NCI-H1930 (cell line): ENCODE measurements around the gene ATRN.
"Not testable (repeated sequence)": the region's sequence is repeated elsewhere in the genome, so short reads cannot be mapped to it uniquely, and the experiment has no call there.

Experiments used
- DNase-seq, 2 experiments: peaks; one replicate each; lab custom pipeline; 2025; lab: John Stamatoyannopoulos, UW

ATRN gene

DNA sequence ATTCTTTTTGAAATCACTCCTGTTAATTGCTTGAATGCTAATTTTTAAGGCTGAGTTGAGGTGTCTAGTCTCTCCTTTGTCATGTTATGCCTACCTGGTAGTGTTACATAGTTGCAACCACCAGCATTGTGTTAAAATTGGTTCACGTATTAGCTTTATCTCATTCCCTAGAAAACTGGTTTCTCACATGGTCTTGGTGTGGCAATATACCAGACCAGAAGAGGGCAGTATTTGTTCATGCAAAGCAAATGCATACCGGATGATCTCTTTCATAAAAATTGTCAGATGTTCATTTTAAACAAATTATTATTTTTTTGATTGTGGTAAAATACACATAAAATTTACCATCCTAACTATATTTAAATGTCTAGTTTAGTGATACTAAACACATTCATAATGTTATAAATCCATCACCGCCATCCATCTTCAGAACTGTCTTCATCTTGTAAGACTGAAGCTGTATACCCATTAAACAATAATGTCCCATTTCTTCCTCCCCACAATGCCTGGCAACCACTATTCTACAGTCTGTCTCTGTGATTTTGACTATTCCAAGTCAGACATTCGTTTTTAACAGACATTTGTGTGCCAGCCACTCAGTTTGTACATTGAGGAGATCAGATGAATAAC lies 92.8 kb downstream of the ATRN start:
- DNase-seq, result peak; percentile 12 to 63

DNA sequence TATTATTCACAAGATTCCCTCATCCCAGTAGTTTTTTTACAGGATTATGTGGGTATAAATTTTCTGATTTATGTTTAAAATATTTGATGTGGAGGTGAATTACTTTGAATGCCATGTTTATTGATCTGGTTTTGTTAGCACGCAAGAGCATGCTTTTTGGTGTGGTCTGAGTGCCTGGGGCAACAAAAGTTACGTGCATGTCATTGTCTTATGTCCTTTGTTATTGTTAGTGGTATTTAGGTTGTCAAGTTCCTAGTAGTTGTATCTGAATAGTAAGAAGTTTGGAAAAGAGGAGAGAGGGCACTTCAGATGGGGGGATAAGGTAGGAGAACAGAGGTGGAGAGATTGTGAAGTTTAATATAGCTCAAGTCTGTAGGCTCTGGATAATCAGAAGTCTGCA lies 95.0 kb downstream of the ATRN start:
- DNase-seq, result no peak

DNA sequence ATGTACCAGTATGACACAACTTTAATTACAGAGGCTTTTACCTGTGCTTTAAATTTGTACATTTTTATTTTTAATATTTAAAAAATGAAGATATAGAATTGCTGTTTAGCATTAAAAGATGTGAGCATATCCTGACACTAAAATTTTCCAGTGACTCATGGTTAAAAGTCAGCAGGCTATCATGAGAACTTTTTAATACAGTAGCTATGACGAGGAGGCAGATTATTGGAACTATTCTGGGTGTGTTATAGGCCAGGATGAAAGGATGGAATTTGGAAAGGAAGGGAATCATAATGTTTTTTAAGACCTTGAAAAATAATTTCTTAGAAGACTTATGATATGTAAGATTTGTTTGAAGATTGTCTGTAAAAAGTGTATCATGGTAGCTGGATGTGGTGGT lies 101.3 kb downstream of the ATRN start:
- DNase-seq, result no peak

DNA sequence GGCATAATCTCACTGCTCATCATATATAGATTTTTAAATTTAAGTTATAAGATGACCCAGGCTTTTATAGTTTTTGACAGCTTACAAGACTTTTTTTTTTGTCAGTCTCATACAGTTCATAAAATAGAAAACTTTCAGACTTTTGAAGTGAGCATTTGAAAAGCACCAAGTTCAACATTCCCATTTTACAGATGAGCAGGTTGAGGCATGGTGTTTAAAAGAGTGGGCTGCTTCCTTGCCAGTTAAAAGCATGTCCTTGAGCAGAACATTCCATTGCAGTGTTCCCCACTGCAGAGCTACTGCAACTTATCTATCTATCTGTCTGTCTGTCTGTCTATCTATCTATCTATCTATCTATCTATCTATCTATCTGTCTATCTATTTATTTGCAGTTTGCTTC lies 105.5 kb downstream of the ATRN start:
- DNase-seq, result no peak

DNA sequence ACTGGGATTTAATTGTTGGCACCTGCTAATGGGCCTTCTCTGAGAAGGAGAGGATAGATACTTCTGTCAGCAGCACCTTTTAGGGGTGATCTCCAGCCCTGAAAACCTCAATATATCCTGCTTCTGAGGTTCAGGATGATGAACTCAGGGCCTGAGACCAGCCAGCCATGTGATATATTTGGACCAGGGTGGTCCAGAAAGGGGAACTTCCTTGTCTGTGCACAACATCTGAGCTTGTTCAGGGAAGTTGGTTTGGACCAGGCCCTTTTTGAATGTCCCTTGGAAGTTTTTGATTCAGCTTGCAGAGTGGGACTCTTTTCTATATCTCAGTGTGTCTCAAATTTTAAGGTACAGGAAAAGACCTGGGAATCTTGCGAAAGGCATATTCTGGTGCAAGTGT lies 106.5 kb downstream of the ATRN start:
- no peak for DNase-seq

DNA sequence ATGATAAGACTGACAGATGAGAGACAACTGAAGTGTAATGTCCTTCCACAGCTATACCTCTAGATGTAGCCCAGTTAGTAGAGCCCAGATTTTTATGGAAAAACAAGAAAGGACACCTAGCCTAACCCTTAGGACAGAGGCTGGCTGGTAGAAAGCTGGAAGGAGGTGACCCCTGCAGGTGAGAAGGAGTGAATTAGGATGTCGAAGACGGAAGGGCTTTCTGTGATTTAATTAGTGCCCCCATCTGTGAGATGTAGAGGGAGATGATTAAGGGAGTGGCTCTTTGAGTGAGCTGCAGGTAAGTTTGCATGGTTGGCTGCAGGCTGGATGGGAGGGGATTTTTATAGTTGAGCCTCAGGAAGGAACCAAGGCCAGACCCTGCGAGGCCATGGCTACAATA lies 109.6 kb downstream of the ATRN start:
- DNase-seq, result no peak

DNA sequence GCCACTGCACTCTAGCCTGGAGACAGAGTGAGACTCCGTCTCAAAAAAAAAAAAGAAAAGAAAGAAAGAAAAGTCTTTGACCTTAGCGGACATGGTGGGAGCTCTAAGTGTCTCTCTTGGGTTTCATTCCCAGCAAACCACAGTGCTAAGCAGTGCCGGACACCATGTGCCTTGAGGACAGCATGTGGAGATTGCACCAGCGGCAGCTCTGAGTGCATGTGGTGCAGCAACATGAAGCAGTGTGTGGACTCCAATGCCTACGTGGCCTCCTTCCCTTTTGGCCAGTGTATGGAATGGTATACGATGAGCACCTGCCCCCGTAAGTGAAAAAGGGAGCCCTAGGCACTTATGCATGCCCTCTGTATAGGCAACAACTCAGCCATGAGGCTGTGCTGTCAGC lies 112.9 kb downstream of the ATRN start:
- no peak for DNase-seq

DNA sequence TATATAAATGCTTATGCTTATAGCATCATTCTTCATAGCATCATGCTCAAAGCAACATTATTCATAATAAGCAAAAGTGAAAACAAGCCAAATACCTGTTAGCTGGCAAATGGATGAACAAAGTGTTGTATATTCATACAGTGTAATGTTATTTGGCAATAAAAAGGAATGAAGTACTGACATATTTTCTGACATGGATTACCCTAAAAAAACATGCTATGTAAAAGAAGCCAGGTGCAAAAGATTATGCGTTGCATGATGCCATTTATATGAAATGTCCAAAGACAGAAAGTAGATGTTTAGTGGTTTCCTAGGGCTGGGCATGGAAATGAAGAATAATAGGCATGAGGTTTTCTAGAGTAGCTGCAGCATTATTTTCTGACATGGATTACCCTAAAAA lies 115.3 kb downstream of the ATRN start:
- no peak for DNase-seq

DNA sequence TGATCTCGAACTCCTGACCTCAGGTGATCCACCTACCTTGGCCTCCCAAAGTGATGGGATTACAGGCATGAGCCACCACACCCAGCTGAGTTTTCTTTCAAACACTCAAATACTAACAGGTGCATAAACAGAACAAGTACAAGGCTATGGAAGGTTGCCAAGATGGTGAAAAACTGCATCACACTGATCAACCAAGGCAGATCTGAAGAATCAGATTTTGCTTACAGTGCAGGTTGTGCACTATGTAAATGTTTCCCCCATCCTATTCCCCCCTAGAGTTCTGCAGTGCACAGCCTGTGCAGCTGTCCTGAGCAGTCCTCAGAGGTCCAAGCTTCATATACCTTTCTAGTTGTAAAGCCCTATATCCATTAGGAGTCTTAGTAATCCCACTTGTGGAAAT lies 119.3 kb downstream of the ATRN start:
- DNase-seq, result no peak

DNA sequence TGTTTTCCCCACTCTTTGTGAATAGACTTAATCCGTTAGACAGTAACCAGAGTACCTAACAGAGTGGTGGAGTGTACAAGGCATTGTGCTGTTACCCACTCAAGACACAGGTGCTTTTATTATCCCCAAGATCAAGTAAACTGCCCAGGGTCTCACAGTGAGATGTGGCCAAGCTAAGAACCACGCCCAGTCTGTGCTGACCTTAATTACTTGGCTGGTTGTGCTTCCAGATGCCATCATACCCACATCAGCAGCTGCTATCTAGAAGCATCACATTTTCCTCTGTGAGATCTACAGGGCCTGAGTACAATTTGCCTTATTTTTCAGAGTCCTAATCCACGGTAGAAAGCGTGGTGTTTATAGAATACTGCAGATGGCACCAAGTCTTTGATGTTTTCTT lies 122.1 kb downstream of the ATRN start:
- DNase-seq, result no peak

DNA sequence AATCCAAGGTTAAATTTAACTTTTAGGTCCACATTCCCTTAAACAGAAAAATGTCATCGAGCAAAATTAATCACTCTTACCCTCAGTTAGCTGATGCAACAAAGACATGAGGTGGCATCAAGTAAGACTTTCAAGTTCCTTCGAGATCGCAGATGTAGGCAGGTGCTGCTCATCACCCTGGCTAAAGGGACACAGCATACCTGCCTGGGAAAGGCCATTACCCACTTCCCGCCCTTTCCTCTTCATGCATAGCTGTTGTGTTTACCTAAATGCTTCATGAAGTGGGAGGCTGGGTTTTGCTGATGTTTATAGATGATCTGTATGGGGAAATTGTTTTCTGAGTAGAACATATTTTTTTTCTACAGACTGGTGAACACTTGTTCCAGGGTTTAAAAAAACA lies 124.7 kb downstream of the ATRN start:
- DNase-seq, result no peak

DNA sequence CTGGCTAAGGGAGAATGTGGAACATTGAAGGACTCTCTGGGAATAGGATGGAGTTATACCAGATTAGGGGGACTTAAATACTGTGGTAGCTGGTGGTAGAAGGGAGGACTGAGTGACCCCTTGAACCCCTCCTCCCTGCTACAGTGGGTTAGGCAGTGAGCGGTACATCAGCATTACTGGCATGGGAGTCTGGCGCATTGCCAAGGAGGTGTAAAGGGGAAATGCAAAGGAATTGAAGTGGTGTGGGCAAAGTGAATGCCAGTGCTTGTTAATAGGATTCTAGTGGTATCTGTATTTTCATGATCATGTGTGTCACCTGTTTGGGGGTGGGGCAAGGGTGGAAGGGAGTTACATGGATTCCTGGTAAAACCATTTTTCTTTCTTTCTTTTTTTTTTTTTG lies 132.3 kb downstream of the ATRN start:
- no peak for DNase-seq

DNA sequence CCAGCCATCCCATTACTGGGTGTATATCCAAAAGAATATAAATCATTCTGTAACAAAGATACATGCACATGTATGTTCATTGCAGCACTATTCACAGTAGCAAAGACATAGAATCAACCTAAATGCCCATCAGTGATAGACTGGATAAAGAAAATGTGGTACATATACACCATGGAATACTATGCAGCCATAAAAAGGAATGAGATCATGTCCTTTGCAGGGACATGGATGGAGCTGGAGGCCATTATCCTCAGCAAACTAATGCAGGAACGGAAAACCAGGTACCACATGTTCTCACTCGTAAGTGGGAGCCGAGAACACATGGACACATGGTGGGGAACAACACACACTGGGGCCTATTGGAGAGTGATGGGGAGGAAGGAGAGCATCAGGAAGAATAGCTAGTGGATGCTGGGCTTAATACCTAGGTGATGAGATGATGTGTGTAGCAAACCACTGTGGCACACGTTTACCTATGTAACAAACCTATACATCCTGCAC lies 134.6 kb downstream of the ATRN start:
- DNase-seq, result not testable (repeated sequence)

DNA sequence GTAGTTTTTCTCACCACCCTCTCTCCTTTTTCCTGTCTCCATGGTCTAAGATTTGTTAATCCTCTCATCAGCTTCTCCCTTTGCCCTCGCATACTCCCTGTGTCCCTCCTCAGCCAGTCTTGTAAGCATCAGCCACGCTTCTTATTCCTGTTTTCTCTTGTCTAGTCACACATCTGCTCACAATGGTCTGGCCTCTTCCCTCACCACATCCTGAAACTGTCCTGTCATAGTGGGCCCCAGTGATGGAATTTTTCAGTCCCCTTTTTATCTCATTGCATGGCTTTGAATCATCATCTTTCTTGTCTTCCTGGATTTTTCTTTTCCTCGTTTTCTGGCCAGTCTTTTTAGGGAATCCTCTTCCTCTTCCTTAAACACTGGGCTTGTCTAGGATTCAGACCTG lies 135.2 kb downstream of the ATRN start:
- DNase-seq, result no peak

DNA sequence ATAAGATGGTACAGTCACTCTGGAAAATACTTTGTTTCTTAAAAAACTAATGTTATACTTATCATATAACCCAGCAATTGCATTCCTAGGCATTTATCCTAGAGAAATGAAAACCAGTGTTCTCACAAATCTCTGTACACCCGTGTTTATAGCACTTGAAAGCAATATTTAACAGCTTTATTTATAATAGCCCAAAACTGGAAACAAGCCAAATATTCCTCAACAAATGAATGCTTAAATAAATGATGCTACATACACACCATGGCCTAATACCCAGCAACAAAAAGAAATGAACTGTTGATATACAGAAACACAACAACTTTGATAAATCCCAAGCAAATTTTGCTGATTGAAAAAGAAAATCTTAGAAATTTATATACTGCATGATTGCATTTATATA lies 141.1 kb downstream of the ATRN start:
- no peak for DNase-seq

DNA sequence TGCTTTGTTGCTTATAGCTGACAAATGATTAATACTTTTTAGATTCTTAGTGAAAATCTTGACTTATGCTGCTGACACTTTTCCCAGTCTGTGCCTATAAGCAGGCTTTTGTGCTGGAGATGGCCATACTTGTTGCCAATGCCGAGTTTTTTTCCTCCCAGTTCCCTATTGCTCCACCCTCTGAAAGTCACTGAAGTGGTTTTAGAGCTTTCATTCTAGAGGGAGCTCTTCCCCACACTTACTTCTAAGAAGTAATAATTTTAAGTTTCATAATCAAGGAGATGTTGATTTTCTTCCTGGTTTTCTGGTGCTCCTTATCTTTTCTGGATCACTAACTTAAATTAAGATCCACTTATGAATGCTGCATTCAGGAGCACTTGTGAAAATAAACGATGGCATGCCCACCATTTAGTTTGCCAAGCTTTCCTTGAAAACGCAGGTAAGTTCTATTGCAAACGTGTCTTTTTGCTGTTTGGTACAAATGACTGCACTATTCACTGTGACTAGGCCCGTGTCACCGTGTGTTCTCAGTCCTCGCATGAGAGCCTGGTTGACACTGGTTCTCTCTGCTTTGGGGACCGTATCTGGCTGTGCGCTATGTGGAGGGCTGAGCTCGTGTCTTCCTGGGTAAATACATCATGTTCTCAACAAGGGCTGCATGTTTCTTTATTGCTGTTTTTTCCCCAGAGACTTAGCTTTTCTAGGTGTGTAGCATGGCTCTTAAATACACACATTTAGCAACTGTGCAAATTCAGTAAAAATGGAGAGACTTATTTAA lies 142.2 kb downstream of the ATRN start:
- peak; percentile 24 to 30 for DNase-seq

DNA sequence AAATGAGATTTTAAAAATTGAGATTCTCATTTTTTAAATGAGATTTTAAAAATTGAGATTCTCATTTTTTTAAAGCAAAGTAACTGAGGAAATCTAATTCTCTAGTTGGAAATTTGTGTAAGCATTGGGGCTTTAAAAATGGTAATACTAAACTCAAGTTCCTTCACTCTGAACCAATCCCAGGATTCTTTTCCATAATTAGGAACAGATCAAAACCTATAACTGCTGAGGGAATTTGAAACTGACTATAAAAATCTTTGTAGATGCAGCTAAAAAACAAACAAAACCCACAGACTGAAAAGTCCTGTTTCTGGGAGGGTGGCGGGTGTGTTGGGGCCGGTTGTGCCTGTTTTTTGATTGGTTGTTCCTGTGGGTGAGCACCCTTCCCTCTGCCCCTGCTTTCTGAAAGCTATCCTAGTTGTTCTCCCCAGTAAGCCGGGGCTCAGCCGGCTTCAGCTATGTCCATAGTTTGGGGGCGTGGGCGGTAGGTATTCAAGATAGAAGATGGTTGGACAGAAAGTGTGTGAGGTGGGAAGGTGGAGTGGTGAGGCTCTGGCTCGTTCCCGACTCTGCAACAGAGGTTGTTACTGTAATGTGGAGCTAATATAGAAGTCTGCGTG lies 143.1 kb downstream of the ATRN start:
- DNase-seq, result no peak

DNA sequence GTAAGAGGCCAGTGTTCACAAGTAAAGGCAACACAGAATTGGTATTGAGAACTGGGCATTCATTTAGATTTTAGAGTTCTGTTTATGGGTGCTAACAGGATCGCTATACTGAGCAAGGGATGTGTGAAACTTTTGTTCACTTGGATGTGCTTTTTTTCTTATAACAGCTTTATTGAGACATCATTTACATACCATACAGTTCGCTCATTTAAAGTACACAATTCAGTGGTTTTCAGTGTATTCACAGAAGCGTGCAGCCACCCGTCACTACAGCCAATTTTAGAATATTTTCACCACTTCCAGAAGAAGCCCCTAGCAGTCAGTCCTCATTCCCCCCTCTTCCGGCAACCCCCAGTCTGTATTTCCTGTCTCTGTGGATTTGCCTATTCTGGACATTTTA lies 143.6 kb downstream of the ATRN start:
- no peak for DNase-seq

DNA sequence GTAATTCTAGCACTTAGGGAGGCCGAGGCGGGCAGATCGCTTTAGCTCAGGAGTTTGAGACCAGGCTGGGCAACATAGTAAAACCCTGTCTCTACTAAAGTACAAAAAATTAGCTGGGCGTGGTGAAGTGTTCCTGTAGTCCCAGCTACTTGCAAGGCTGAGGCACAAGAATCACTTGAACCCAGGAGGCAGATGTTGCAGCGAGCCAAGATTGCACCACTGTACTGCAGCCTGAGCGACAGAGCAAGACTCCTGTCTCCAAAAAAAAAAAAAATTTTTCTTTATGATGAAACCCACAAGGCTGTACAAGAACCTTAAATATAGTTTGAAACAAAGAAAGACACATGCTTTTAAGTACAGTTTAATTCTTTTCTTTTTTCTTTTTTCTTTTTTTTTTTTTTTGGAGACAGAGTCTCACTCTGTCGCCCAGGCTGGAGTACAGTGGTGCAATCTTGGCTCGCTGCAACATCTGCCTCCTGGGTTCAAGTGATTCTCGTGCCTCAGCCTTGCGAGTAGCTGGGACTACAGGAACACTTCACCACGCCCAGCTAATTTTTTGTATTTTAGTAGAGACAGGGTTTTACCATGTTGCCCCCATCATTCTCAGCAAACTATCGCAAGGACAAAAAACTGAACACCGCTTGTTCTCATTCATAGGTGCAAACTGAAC lies 144.5 kb downstream of the ATRN start:
- not testable (repeated sequence) for DNase-seq

DNA sequence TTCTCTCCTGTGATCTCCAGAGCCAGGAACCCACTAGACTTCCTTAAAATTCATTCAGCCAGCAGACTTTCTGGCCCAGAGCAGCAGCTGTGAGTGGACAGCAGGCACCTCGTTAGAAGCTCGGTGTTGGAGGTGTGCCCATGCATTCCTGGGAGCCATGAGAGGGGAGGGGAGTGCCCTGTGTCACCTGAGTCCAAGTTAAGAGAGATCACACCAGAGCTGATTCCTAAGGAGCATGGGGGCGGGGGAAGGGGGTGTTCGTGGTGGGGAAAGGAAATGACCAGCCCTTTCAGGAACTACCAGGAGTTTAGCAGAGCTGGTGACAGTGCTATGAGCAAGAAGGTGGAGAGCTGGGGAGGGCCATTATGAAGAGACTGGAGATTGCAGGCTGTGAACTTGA lies 145.4 kb downstream of the ATRN start:
- no peak for DNase-seq

DNA sequence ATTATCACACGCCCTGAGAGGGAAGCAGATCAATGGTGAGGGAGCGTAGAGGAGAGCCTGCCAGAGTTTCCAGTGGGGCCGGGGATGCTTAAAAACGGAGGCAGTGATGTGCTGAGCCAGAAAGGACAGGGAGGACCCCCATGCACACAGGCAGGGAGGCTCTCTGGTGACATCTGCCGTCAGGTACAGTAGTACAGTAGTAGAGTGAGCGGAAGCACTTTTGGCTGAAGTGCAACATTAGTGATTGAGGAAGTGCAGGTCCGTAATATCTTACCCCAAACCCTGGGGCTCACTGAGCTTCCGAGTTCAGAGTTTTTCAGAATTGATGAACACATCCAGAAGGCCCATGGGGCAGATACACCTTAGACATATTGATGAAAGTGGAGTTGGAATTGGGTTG lies 150.3 kb downstream of the ATRN start:
- no peak for DNase-seq

DNA sequence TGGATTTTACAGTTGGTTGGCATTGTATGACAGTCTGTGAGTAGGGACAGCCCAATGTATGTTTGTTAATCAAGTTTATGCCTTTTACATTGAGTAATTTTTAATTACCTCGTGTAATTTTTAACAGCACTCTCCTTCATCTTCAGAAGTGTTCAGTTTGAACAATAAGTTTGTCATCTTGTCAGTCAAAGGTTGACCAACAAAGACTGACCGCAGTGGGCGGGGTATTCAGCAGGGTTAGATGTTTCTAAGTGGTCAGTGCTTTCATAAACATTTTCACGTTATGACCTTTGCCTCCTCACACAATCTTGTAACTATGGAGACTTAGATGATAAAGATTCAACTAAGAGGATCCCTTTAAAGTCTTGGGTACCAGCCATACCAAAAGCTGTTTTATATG lies 151.6 kb downstream of the ATRN start:
- DNase-seq, result no peak

DNA sequence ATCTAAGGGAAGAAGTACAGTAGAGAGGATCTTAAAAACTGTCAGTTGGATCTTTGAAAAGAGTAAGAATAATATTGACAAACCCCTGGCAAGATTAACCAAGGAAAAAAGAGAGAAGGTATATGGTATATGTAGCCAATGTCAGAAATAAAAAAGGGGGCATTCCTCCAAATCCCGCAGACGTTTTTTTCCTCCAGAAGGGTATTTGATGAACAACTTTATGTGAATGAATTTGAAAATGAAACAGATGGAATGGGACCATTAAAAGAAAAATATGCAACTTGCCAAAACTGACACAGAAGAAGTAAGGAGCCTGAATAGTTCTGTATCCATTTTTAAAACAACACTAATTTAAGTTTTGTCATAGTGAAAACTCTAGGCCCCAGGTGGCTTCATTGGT lies 156.7 kb downstream of the ATRN start:
- DNase-seq, result no peak
